Measurements from ENCODE around the gene DR1. TPM values are rescaled to one million over a fixed set of nuclear protein-coding genes. Genes with fewer than 3 reads are reported as not detected.

Gene DR1
- total RNA-seq, 1 donor from 2014 or later, result 37.7 TPM

DNA sequence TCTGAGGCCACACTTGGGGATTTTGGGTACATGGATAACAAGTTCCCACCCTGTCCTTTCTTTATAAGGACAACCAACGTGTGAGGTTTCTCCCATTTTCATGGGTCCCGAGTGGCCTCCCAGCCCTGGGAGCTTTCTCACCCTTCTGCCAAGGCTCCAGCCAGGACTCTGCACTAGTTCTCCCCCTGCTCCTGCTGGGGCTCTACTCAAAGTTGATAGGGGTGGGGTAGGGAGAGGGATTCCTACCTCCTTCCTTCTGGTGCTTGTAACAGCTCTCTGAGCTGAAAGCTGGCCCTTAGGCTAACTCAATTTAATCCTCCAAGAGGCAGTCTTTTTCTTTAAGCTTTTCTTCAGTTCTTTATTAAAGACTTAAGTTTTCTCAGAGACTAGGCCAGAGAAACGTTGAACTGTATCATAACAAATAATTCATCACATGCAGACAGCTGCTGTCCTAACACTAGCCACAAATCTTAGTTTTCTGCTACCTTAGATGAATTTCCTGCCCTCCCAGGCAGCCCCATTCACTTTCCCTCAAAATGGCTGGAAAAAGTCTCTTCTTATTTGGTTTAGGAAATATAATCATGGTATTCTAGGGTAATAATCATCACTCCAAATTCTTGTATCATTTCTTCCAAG is 22.4 kb upstream of the DR1 start:
- Mint-ChIP-seq H3K9me3 (no peaks in the 10 kb centered on the region), H3K4me1 (peaks cover 19% of the 10 kb centered on the region), H3K27me3 (ENCODE audit: low read depth) (no peaks in the 10 kb centered on the region), H3K36me3 (no peaks in the 10 kb centered on the region), H3K4me3 (no peak overlapping the region), H3K27ac (peak overlapping the region; percentile 70)
- no peak for TF ChIP-seq CTCF (IDR thresholded peaks at IDR 0.05; ENCODE audit: unreplicated experiment)
- no peak for DNase-seq (ENCODE audit: low spot score in 2 of 2, unreplicated experiment in 2 of 2)

- Mint-ChIP-seq H3K4me3 (no peak overlapping the region), H3K27me3 (ENCODE audit: low read depth) (no peaks in the 10 kb centered on the region), H3K9me3 (no peaks in the 10 kb centered on the region), H3K27ac (no peak overlapping the region), H3K4me1 (peaks cover 19% of the 10 kb centered on the region), H3K36me3 (no peaks in the 10 kb centered on the region)
- TF ChIP-seq CTCF (IDR thresholded peaks at IDR 0.05; ENCODE audit: unreplicated experiment), result no peak
- no peak for DNase-seq (ENCODE audit: low spot score in 2 of 2, unreplicated experiment in 2 of 2)
Observed at GRCh38 chr1:93324486-93325464, 20.9 kb upstream of the DR1 start.

DNA sequence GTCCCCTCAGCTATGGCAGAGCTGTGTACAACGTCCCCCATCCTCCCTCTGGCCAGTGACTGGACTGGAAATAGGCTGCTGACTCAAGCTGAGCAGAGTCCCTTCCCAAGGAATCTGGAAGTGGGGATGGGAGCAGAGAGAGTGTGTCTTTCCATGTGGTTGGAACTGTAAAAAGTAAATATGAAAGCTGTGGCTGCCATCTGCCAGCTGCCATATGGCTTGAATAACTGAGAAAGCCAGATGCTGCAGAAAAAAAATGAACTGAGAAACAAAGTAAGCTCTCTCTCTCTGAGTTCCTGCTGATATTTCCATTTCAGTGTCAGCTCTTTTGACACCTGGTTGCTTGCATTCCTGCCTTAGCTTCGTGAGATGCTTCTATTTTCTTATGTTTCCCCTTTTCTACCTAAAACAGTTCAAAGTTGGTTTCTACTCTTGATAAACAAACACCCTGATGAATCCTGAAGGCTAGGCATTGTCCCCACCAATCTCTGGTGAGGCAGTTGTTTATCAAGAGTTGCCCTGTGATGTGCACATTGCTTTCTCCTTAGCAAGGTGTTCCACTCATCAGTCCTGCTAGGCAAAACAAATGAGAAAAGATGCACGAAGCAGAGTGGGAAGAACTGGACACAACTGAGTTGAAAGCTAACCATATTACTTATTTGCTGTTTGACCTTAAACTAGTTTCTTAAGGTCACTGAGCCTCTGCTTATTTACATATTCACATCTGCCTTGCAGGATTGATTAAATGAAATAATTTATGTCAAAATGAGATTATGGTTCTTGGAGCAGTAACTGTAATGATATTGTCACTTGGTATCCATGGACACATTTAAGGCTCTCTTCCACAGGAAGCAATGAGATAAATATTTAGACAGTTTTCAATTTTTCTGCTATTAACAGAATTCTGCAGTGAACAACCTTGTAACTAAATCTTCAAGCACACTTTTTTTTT is 16.6 kb upstream of the DR1 start:
- DNase-seq (ENCODE audit: low spot score in 2 of 2, unreplicated experiment in 2 of 2), result no peak
- no peak overlapping the region for H3K27ac Mint-ChIP-seq

DNA sequence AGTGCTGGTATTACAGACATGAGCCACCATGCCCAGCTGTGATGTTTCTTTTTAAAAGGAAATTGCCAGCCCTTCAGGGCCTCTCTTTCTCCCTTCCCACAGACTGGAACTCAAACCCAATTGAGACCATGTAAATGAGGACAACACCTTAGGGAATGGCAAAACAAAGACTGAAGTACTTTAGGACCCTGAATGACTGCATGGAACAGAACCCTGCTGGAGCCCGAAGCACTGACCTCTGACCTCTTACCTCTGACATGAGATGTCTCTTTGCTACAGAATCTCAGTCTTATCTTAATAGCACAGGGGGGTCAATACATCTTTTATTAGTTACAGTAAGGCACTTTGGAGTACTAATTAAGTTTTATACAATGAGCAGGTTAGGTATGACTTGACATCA is 15.5 kb upstream of the DR1 start:
- no peaks in the 10 kb centered on the region for H3K9me3 Mint-ChIP-seq
- no peak overlapping the region for H3K4me3 Mint-ChIP-seq
- no peaks in the 10 kb centered on the region for H3K36me3 Mint-ChIP-seq
- peaks cover 4% of the 10 kb centered on the region for H3K4me1 Mint-ChIP-seq
- no peak for DNase-seq (ENCODE audit: low spot score in 2 of 2, unreplicated experiment in 2 of 2)
- TF ChIP-seq CTCF (IDR thresholded peaks at IDR 0.05; ENCODE audit: unreplicated experiment), result no peak
- H3K27me3 Mint-ChIP-seq (ENCODE audit: low read depth), result no peaks in the 10 kb centered on the region
- H3K27ac Mint-ChIP-seq, result no peak overlapping the region

More for the DNA sequence above, 16.6 kb upstream of the DR1 start:
- peaks cover 4% of the 10 kb centered on the region for H3K4me1 Mint-ChIP-seq
- H3K9me3 Mint-ChIP-seq, result no peaks in the 10 kb centered on the region
- no peak for TF ChIP-seq CTCF (IDR thresholded peaks at IDR 0.05; ENCODE audit: unreplicated experiment)
- H3K27me3 Mint-ChIP-seq (ENCODE audit: low read depth), result no peaks in the 10 kb centered on the region
- H3K36me3 Mint-ChIP-seq, result no peaks in the 10 kb centered on the region
- H3K4me3 Mint-ChIP-seq, result no peak overlapping the region

DNA sequence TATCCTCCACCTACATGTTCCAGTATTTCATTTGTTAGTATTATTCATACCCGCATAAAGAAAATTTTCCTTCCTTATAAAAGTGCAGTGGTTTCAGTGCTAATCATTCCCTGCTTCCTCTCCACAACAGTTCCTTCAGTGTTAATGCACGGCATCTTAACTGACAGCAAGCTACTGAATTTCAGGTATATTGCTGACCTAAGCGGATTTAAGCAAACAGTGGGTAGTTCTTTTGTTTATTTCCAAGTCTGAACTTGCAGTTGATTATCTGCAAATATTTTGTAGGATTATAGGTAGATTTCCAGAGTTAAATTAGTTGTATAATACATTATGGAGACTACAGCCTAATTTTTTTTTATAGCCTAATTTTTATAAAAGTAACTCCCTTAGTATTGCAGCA is 15.1 kb upstream of the DR1 start:
- H3K27ac Mint-ChIP-seq, result no peak overlapping the region
- no peak overlapping the region for H3K4me3 Mint-ChIP-seq
- H3K4me1 Mint-ChIP-seq, result peaks cover 4% of the 10 kb centered on the region
- no peak for DNase-seq (ENCODE audit: low spot score in 2 of 2, unreplicated experiment in 2 of 2)
- H3K9me3 Mint-ChIP-seq, result no peaks in the 10 kb centered on the region
- TF ChIP-seq CTCF (IDR thresholded peaks at IDR 0.05; ENCODE audit: unreplicated experiment), result no peak
- H3K27me3 Mint-ChIP-seq (ENCODE audit: low read depth), result no peaks in the 10 kb centered on the region
- H3K36me3 Mint-ChIP-seq, result no peaks in the 10 kb centered on the region

Data from mesothelial cell of epicardium (in vitro differentiated cells).